T-helper 2 cell treated with Interferon-gamma antibody and Interleukin-4, amounts not matched to agents 100 ng/mL and 5 ng/mL, for 36 hours (primary cell): Measurements from ENCODE around the gene NFATC2. TPM values are rescaled to one million over a fixed set of nuclear protein-coding genes. Genes with fewer than 3 reads are reported as not detected.

Experiments used
- intact Hi-C: fragments of 100-400 bp; cut with micrococcal nuclease; formaldehyde crosslinking; loops from one replicate; pipeline ENCODE4 v1.15.1; 2023
- total RNA-seq: library from RNA; stranded (reverse); gene quantifications from 2 replicates; pipeline ENCODE4 v1.2.3, GENCODE V29; 2022

The NFATC2 gene
- total RNA-seq, 1 donor from 2014 or later = 62.3 TPM

GRCh38 chr20:51517839-51518238 lies 24.7 kb downstream of the NFATC2 start:
- intact Hi-C loops = no loop called here

- intact Hi-C loops = no loop called here
Measured at GRCh38 chr20:51516855-51517254, 25.7 kb downstream of the NFATC2 start.

- intact Hi-C loops = no loop called here
Measured at GRCh38 chr20:51514836-51515235, 27.7 kb downstream of the NFATC2 start.

- intact Hi-C loops = no loop called here
Measured at GRCh38 chr20:51514249-51514648, 28.3 kb downstream of the NFATC2 start.

- intact Hi-C loops = loop anchor here (2.0 kb wide), 1 partner anchor 15 kb away; no protein-coding TSS in a partner anchor
Measured at GRCh38 chr20:51513545-51513944, 29.0 kb downstream of the NFATC2 start.

GRCh38 chr20:51512645-51513044 lies 29.9 kb downstream of the NFATC2 start:
- intact Hi-C loops = loop anchor here (1.0 to 2.0 kb wide), 3 partner anchors 11 to 29 kb away; no protein-coding TSS in a partner anchor

GRCh38 chr20:51511861-51512619 lies 30.5 kb downstream of the NFATC2 start:
- intact Hi-C loops = loop anchor here (1.0 to 2.0 kb wide), 3 partner anchors 11 to 29 kb away; no protein-coding TSS in a partner anchor

GRCh38 chr20:51510936-51511605 lies 31.4 kb downstream of the NFATC2 start:
- intact Hi-C loops = no loop called here

- intact Hi-C loops = no loop called here
Measured at GRCh38 chr20:51510169-51510568, 32.4 kb downstream of the NFATC2 start.

GRCh38 chr20:51509208-51509607 lies 33.3 kb downstream of the NFATC2 start:
- intact Hi-C loops = no loop called here

GRCh38 chr20:51508780-51509179 lies 33.7 kb downstream of the NFATC2 start:
- intact Hi-C loops = no loop called here

- intact Hi-C loops = no loop called here
Measured at GRCh38 chr20:51508158-51508557, 34.4 kb downstream of the NFATC2 start.

- intact Hi-C loops = no loop called here
Measured at GRCh38 chr20:51507216-51508036, 35.1 kb downstream of the NFATC2 start.

GRCh38 chr20:51506527-51507215 lies 35.8 kb downstream of the NFATC2 start:
- intact Hi-C loops = no loop called here

GRCh38 chr20:51505566-51505965 lies 37.0 kb downstream of the NFATC2 start:
- intact Hi-C loops = no loop called here

GRCh38 chr20:51503376-51503775 lies 39.1 kb downstream of the NFATC2 start:
- intact Hi-C loops = no loop called here

- intact Hi-C loops = loop anchor here (1.0 kb wide), 3 partner anchors 11 to 101 kb away; no protein-coding TSS in a partner anchor
Measured at GRCh38 chr20:51500936-51501335, 41.6 kb downstream of the NFATC2 start.

GRCh38 chr20:51500311-51500710 lies 42.2 kb downstream of the NFATC2 start:
- intact Hi-C loops = loop anchor here (1.0 kb wide), 2 partner anchors 19 to 100 kb away; no protein-coding TSS in a partner anchor

- intact Hi-C loops = loop anchor here (1.0 to 10.0 kb wide), 2 partner anchors 42 to 96 kb away; no protein-coding TSS in a partner anchor
Measured at GRCh38 chr20:51498765-51499540, 43.6 kb downstream of the NFATC2 start.
